ENCODE data around the gene LAYN. TPM values are rescaled to one million over a fixed set of nuclear protein-coding genes. Genes with fewer than 3 reads are reported as not detected.
A peak's percentile ranks its signal among the peaks of the same experiment; 100 is the strongest.

Gene LAYN
- total RNA-seq, 1 experiment from 2014 or later: 61.0 TPM

DNA sequence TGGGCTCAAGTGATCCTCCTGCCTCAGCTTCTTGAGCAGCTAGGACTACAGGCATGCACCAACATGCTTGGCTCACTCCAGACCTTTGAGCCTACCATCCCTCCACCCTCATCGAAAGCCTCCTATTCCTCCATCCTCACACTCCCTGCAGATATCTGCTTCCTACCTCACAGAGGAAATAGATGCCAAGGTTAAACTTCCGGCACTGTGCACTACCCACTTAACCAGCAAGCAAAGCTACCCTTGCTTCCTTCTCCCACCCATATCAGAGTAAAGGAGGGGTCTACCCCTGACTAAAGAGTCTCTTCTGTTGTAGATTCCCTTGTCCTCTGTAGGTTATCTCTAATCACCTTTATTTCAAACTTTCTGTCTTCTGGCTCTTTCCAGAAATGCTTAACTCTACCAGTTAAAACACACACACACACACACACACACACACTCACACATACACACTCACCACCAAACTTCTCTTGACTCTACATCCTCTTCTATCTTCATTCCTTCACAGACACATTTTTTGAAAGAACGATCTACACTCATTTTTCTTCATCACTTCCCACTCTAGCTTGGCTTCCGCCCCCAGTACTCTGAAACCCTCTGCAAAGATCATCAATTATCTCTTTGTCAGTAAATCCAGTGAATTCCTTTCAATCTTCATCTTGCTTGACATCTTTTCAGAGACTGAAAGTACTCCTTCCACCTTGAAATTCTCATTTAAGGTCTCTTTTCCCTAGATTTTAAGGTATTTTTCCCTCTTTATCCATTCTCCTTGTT, 50.9 kb downstream of the LAYN start:
- no peak for DNase-seq (ENCODE audit: low read depth)

DNA sequence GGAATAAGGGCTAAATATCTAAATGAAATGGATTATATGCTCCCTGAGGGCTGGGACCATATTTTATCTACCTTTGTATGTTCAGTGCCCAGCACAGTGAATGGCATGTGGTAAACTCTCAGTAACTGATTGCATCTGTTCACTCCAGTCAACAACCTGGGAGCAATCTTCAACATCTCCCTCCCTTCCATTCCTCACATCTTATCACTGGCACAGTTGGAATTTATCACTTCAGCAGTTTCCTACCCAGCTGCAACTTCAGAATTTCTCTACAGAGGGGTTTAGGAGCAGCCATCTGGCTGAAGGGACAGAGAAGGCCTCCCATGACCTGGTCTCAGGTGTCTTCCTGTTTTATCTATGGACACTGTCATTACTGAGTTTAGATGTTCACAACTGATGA, 52.0 kb downstream of the LAYN start:
- no peak for DNase-seq (ENCODE audit: low read depth)

DNA sequence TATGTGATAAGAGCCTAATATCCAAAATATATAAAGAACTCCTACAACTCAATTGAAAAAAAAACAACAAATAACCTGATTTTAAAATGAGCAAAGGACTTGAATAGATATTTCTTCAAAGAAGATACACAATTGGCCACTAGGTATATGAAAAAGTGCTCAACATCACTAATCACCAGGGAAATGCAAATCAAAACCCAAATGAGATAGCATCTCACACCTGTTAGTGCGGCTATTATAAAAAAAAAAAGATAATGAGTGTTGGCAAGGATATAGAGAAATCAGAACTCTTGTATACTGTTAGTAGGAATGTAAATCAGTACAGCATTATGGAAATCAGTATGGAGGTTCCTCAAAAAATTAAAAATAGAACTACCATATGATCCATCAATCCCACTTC, 55.8 kb downstream of the LAYN start:
- DNase-seq (ENCODE audit: low read depth): no peak

DNA sequence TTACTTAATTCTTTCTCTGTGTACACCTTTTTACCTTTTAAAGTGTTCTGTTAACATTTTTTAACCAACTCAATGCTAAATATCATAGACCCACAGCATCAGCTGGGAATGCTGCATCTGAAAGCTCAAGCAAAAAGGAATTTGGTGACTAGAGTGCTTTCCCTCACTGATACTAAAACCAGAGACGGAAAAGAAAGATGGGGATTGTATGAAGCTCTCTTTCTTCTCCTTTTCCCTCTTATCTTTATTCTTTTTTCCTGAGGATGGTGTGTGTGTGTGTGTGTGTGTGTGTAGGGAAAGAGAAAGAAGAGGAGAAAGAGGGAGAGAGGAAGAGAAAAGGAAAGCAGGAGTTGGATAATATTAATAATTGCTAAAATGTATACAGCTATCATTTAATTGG, 57.6 kb downstream of the LAYN start:
- no peak for DNase-seq (ENCODE audit: low read depth)

DNA sequence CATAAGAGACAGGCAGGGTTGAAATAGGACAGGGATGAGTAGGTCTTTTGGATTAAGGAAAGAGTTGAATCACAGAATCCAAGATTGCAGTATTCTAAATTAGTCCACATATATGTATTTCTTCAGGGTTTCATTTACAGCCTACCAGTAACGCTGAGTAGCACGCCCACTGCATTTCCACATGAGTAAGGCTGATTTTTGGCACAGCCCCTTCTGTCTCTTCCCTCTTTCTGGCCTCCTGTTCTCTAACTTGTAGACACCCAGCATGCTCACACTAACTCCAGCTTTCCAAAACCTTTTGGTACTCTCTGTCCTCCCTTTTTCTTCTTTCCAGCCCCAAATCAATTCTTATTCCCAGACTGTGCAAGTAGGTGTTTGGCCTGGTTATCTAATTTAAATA, 58.0 kb downstream of the LAYN start:
- DNase-seq (ENCODE audit: low read depth): no peak

DNA sequence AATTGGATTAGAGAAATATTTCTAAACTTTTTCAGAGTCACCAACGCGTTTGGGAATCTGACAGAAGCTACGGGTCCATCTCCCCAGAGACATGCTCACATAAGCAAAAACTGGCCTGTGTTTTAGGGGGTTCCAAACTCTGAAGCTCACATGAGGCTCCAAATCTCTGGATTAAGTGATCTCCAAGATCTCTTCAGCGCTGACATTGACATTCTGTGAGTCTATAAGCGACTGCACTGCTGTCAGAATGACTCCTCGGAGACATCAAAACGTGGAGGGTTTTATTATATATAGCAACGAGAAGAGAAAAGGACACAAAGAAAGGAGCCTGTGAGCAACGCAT, 61.1 kb downstream of the LAYN start:
- DNase-seq (ENCODE audit: low read depth): no peak

DNA sequence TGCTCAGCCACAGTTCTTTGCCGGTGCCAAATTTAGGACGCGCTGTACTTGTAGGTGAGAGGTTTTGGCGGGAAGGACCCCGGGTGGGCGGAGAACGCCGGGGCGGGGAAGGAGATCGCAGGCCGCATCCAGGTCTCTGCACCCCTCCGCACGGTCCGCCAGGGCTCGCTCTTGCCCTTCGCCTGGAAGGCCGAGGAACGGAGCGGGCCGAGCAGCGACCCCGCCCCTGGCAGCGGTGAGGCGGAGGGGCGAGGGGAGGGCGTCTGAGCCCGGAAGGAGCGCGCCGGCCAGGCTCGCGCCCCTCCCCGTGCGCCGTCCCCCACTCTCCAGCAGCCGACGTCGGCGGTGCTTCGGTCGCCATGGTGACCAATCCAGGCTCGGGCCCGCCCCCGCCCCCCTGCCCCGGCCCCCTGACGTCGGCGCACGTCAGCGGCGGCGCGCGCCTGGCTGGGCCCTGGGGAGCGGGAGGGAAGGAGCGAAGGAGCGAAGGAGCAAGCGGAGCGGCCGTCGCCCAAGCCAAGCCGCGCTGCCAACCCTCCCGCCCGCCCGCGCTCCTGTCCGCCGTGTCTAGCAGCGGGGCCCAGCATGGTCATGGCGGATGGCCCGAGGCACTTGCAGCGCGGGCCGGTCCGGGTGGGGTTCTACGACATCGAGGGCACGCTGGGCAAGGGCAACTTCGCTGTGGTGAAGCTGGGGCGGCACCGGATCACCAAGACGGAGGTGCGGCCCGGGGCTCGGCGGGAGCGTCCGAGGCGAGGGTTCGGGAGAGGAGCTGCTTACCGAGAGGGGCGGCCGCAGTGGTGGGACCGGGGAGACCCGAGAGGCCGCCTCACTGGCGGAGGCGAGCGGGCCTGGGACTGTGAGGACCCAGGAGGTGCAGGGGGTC, 61.7 kb downstream of the LAYN start, which contains the start of gene SIK2:
Gene SIK2, plus strand, starts transcription at position 471 of the 886 bp plus-strand sequence. Its CDS starts 115 bp downstream, at position 586.
- DNase-seq (ENCODE audit: low read depth): peak; percentile 96

DNA sequence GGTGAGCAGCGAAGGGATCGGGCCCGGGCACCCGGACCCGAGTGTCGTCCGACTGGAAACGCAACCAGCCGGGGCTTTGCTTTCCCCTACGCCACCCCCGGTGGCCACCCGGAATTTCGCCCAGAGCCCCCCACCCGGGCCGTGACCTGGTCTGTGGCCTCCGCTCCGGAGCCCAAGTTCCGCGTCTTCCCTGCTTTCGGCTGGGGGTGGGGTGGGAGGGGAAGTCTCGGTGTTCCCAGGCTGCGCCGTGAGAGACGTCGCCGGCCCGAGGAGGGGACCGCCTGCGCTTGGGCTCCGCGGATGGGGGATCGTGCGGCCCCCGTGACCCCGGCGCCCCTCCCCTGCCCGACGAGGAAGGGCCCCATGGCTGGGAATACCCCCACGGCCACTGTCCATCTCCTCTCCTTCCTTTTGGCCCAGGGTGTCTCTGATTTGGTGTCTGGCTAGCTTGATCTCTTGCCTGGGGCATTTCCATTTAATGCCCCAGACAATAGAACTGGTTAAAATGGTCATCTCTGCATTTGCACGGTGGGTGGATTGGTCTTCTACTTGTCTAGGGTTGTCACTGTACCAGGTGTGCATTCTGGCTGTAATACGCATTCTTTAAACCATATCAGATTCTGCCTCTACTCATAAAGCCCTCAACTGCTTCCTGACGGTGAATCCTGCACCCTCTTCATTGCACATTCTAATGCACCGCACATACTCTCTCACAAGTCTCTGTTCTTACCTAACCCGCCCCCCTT, 62.5 kb downstream of the LAYN start:
- no peak for DNase-seq (ENCODE audit: low read depth)

DNA sequence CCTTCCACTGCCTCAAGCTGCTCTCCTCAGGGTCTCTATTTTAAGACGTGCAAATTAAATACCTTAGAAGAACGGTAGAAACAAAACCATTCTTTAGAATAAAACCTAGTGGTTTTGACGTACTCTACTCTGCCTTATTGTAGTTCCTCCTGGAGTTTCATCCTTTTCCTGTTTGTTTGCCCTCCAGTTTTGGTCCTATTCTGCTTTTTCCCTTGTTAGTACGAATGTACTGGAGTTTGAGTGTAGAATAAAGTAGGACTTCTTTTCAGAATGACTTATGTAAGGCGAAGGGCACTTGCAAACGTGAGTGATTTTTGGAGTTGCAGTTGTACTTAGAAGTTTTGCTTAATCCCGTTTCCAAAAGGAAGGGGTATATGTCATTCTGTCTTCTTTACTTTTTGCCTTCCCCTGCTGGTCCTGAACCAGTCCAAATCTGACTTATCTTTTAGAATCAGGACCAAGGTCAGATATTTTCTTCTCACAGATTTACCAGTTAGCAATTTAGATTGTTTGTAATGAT, 63.2 kb downstream of the LAYN start:
- peak; percentile 33 for DNase-seq (ENCODE audit: low read depth)

DNA sequence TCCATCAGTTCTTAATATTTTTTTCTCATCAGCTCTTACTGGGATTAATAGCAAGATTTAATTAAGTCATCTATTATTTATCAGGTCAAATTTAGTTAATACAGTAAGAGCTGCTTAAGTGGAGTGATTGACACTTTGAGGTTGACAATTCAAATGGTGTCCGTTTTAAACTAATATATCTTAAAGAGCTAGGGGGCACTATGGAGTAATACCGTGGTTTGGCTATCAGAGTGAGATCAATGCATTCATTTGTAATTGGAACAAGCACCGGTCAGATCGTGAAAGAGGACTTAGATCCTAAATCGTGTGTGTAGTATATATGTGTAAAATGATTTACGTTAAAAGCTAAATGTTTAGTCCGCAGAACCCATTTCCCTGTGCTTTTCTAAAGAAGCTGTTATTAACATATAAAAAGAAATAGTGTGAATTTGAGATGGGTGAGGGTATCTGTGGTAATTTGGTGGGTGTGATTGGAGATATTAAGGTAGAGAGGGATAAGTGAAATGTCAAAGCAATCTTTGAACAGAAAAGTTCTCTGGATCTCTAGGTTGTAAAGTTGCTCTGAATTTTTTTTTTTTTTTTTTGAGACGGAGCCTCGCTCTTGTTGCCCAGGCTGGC, 64.0 kb downstream of the LAYN start:
- peak; percentile 51 for DNase-seq (ENCODE audit: low read depth)

DNA sequence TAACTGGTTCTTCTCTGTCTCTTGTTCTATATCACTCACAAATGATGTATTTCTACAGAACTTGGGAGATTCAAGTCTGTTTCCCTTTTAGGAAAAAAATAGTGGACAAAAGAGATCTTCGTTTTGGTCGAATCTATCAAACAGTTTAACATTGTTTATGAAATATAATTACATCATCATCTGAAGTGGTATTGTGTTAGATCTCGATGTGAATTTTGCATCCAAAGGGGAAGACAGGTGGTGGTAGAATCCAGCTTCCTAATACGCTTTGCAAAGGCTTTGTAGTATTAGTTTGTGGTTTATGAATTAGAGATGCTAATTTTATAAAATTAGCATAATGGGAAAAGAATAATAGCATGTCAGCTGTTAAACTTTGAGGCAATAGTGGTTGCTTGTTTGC, 65.2 kb downstream of the LAYN start:
- DNase-seq (ENCODE audit: low read depth): no peak

DNA sequence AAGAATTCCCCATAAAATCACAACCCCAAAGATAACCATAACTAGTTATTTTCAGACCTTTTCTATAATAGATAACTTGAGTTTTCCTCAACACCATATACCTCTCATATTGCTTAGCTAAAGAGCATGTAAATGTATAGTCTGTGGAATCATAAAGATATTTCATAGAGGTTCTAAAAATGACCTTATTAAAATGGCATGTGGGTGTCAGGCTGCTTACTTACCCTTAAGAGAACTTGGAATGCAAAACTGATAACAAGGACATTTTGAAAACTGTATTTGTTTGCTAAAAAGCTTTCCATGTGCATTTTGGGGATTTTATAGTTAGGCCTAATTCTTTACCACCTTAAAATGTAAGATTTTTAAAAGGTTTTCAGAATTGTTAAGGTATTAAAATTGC, 66.5 kb downstream of the LAYN start:
- no peak for DNase-seq (ENCODE audit: low read depth)

DNA sequence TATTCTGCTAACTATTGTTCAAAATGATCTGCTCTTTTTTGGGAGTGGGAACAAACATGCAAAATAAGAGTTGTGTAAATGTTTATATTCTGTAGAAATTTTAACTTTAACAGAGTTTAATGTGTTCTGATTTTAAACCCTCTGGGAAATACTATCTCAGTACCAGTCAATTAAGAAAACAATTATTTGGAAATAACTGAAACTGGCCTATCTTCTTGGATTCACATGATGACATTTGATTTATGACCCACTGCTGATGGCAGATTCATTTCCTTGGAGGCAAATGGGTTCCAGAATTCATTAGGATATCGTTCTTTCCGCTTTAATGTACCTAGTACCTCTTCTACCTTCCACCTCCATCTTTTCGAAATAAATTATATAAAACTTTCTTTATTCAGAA, 67.2 kb downstream of the LAYN start:
- no peak for DNase-seq (ENCODE audit: low read depth)

Small RNAs within 50 kb of the gene (small RNA-seq; reads per million reads assigned to genes)
- gene MIR34B (0.14 reads per million), gene MIR34C (0.70 reads per million, percentile 65 among the genes with 10 or more reads in this experiment)

Other genes starting within 250 kb of the LAYN start
- gene POU2AF3, start 242.2 kb upstream of the LAYN start, total RNA-seq (2014; rRNA removed; shearing (Covaris generic)): not detected in 2 replicates
- not detected in 2 replicates for gene POU2AF1, start 161.4 kb upstream of the LAYN start, total RNA-seq (2014; rRNA removed; shearing (Covaris generic))
- gene BTG4, start 28.3 kb upstream of the LAYN start, total RNA-seq (2014; rRNA removed; shearing (Covaris generic)): 0.39 TPM in 1 of 2 replicates, not detected in the other
- not detected in 2 replicates for gene HOATZ, start 25.9 kb upstream of the LAYN start, total RNA-seq (2014; rRNA removed; shearing (Covaris generic))
- gene SIK2, start 61.7 kb downstream of the LAYN start, total RNA-seq (2014; rRNA removed; shearing (Covaris generic)): 9.0 and 9.2 TPM in 2 replicates
- gene PPP2R1B, start 225.7 kb downstream of the LAYN start, total RNA-seq (2014; rRNA removed; shearing (Covaris generic)): 23.9 and 33.9 TPM in 2 replicates

Data from HT1080 (cell line).